H1 (cell line): ENCODE data around the gene CEBPZ. TPM values are rescaled to one million over a fixed set of nuclear protein-coding genes. Genes with fewer than 3 reads are reported as not detected.

ENCODE experiments used
- BRCA1 ChIP-seq: IDR thresholded peaks from 2 replicates; pipeline ENCODE4 v1.6.1; 2012; ENCODE audit warnings: low read depth, low read length, improper control_type of control experiment
- CTBP2 ChIP-seq: IDR thresholded peaks from 2 replicates; pipeline ENCODE4 v1.7.0; 2011; ENCODE audit warnings: borderline replicate concordance, mild to moderate bottlenecking, moderate library complexity, mixed read lengths, low read length; ENCODE audit not compliant: insufficient read depth, insufficient read length
- HDAC6 ChIP-seq: IDR thresholded peaks from one replicate; pipeline ENCODE4 v1.7.1; 2012; ENCODE audit warnings: low read depth, mild to moderate bottlenecking, inconsistent platforms, low read length, moderate library complexity
- JUND ChIP-seq: IDR thresholded peaks from 2 replicates; pipeline ENCODE4 v1.6.1; 2011; ENCODE audit warnings: mild to moderate bottlenecking, improper control_type of control experiment, low read length
- RNF2 ChIP-seq: fragments of 200-900, 300-1000 bp; sonication (generic); IDR thresholded peaks from 2 replicates; pipeline ENCODE4 v1.7.1; 2016; ENCODE audit warnings: borderline replicate concordance, low read depth, mild to moderate bottlenecking, antibody characterized with exemption, low read length; ENCODE audit not compliant: poor library complexity, severe bottlenecking; ENCODE audit errors: missing control alignments
- TBP ChIP-seq: IDR thresholded peaks from 2 replicates; pipeline ENCODE4 v1.6.1; 2011; ENCODE audit warnings: low read depth, low read length, improper control_type of control experiment
- YY1 ChIP-seq: IDR thresholded peaks from 2 replicates; pipeline ENCODE4 v1.6.1; 2011; ENCODE audit warnings: low read depth, mild to moderate bottlenecking, low read length
- polyA plus RNA-seq, 7 experiments: library from polyadenylated mRNA; depleted of rRNA in 3 of 7; stranded (reverse) in 5 of 7; unstranded in 2 of 7; fragments of >200 nt in 5 of 7; fragments of 200-250 nt in 2 of 7; gene quantifications; 1 replicate in 5 of 7; 2 replicates in 1 of 7; 4 replicates in 1 of 7; pipeline versions ENCODE4 v1.2.1 to v1.2.3, GENCODE V29; 2011 to 2013; ENCODE audit warnings: missing spikeins in 2 of 7, mixed read lengths in 2 of 7
- total RNA-seq: library from RNA; stranded (reverse); fragmentation: NEBNext Ultra II Directional; extraction: Animal tissue kit (Norgen Biotek cat#: 25700); gene quantifications from 2 replicates; pipeline ENCODE4 v1.2.1, GENCODE V29; 2021
- TF ChIP-seq, protein P1 (sequence below): fragments of 300-600 bp; sonication (generic); IDR thresholded peaks from 2 replicates; pipeline ENCODE4 v1.7.1; 2012; ENCODE audit warnings: low read length, moderate library complexity, mild to moderate bottlenecking, inconsistent platforms; ENCODE audit not compliant: insufficient replicate concordance
- TF ChIP-seq, protein P2 (sequence below), 3 experiments: IDR thresholded peaks; 1 replicate in 2 of 3; 2 replicates in 1 of 3; pipeline versions ENCODE4 v1.5.1 to v1.6.1; 2011; ENCODE audit warnings: low read length in 3 of 3, mild to moderate bottlenecking in 3 of 3, inconsistent platforms in 2 of 3, low read depth in 1 of 3, moderate library complexity in 1 of 3; ENCODE audit not compliant: insufficient read depth in 1 of 3; ENCODE audit errors: control extremely low read depth in 1 of 3

The CEBPZ gene
- total and polyA plus RNA-seq, 2 of the 8 experiments (the other 6 are each of a cell fraction or from before 2014, with no cell fraction given), result 19.1 to 201 TPM

DNA sequence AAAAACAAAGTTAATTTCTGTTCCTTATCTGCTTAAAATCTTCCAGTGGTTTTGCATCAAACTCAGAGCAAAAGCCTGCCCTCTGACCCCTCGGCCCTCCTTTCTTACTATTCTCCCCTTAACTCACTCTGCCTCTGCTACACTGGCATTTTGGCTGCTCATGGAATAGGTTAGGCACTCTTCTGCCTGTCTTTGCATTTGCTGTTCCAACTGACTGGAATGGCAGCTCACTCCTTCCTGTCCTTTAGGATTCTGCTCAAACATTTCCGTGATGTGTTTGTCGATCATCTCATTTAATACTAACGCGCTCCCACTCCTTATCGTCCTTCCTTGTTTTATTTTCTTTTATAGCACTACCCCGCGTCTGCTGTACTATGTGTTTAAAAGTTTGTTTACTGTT, 815 bp downstream of the CEBPZ start (continued):
- TF ChIP-seq, protein P1, sequence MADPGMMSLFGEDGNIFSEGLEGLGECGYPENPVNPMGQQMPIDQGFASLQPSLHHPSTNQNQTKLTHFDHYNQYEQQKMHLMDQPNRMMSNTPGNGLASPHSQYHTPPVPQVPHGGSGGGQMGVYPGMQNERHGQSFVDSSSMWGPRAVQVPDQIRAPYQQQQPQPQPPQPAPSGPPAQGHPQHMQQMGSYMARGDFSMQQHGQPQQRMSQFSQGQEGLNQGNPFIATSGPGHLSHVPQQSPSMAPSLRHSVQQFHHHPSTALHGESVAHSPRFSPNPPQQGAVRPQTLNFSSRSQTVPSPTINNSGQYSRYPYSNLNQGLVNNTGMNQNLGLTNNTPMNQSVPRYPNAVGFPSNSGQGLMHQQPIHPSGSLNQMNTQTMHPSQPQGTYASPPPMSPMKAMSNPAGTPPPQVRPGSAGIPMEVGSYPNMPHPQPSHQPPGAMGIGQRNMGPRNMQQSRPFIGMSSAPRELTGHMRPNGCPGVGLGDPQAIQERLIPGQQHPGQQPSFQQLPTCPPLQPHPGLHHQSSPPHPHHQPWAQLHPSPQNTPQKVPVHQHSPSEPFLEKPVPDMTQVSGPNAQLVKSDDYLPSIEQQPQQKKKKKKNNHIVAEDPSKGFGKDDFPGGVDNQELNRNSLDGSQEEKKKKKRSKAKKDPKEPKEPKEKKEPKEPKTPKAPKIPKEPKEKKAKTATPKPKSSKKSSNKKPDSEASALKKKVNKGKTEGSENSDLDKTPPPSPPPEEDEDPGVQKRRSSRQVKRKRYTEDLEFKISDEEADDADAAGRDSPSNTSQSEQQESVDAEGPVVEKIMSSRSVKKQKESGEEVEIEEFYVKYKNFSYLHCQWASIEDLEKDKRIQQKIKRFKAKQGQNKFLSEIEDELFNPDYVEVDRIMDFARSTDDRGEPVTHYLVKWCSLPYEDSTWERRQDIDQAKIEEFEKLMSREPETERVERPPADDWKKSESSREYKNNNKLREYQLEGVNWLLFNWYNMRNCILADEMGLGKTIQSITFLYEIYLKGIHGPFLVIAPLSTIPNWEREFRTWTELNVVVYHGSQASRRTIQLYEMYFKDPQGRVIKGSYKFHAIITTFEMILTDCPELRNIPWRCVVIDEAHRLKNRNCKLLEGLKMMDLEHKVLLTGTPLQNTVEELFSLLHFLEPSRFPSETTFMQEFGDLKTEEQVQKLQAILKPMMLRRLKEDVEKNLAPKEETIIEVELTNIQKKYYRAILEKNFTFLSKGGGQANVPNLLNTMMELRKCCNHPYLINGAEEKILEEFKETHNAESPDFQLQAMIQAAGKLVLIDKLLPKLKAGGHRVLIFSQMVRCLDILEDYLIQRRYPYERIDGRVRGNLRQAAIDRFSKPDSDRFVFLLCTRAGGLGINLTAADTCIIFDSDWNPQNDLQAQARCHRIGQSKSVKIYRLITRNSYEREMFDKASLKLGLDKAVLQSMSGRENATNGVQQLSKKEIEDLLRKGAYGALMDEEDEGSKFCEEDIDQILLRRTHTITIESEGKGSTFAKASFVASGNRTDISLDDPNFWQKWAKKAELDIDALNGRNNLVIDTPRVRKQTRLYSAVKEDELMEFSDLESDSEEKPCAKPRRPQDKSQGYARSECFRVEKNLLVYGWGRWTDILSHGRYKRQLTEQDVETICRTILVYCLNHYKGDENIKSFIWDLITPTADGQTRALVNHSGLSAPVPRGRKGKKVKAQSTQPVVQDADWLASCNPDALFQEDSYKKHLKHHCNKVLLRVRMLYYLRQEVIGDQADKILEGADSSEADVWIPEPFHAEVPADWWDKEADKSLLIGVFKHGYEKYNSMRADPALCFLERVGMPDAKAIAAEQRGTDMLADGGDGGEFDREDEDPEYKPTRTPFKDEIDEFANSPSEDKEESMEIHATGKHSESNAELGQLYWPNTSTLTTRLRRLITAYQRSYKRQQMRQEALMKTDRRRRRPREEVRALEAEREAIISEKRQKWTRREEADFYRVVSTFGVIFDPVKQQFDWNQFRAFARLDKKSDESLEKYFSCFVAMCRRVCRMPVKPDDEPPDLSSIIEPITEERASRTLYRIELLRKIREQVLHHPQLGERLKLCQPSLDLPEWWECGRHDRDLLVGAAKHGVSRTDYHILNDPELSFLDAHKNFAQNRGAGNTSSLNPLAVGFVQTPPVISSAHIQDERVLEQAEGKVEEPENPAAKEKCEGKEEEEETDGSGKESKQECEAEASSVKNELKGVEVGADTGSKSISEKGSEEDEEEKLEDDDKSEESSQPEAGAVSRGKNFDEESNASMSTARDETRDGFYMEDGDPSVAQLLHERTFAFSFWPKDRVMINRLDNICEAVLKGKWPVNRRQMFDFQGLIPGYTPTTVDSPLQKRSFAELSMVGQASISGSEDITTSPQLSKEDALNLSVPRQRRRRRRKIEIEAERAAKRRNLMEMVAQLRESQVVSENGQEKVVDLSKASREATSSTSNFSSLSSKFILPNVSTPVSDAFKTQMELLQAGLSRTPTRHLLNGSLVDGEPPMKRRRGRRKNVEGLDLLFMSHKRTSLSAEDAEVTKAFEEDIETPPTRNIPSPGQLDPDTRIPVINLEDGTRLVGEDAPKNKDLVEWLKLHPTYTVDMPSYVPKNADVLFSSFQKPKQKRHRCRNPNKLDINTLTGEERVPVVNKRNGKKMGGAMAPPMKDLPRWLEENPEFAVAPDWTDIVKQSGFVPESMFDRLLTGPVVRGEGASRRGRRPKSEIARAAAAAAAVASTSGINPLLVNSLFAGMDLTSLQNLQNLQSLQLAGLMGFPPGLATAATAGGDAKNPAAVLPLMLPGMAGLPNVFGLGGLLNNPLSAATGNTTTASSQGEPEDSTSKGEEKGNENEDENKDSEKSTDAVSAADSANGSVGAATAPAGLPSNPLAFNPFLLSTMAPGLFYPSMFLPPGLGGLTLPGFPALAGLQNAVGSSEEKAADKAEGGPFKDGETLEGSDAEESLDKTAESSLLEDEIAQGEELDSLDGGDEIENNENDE, result no peak
- no peak for TF ChIP-seq YY1
- no peak for TF ChIP-seq CTBP2
- TF ChIP-seq, protein P2, sequence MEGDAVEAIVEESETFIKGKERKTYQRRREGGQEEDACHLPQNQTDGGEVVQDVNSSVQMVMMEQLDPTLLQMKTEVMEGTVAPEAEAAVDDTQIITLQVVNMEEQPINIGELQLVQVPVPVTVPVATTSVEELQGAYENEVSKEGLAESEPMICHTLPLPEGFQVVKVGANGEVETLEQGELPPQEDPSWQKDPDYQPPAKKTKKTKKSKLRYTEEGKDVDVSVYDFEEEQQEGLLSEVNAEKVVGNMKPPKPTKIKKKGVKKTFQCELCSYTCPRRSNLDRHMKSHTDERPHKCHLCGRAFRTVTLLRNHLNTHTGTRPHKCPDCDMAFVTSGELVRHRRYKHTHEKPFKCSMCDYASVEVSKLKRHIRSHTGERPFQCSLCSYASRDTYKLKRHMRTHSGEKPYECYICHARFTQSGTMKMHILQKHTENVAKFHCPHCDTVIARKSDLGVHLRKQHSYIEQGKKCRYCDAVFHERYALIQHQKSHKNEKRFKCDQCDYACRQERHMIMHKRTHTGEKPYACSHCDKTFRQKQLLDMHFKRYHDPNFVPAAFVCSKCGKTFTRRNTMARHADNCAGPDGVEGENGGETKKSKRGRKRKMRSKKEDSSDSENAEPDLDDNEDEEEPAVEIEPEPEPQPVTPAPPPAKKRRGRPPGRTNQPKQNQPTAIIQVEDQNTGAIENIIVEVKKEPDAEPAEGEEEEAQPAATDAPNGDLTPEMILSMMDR (IDR thresholded peaks at IDR 0.05; ENCODE audit: control extremely low read depth in 1 of 3, insufficient read depth in 1 of 3, low read depth in 1 of 3, low read length in 3 of 3), result no peak
- no peak for TF ChIP-seq JUND
- 0 out of 2 replicates have a peak, but pooled peaks have one; percentile 14 for TF ChIP-seq TBP
- no peak for TF ChIP-seq BRCA1
- no peak for TF ChIP-seq RNF2
- TF ChIP-seq HDAC6, result no peak
